ENCODE data around the gene DOCK8. TPM values are rescaled to one million over a fixed set of nuclear protein-coding genes. Genes with fewer than 3 reads are reported as not detected.

DOCK8 gene
- total RNA-seq, 2 donors from 2014 or later = 5.9 to 10.9 TPM

- no peak overlapping the region for H3K27ac ChIP-seq
- DNase-seq (peak in 2 of 4 donors; percentile 8 to 29), ATAC-seq (no peak)
- intact Hi-C loops (cut with DNase I) = no loop called here
- no peaks in the 10 kb centered on the region for H3K27me3 ChIP-seq
- 86% methylated on average over 8 of the region's 8 CpGs for WGBS, 2 donors
- H3K9me3 ChIP-seq = no peaks in the 10 kb centered on the region
- no peaks in the 10 kb centered on the region for H3K36me3 ChIP-seq (replicated peaks in 1 of 2; ENCODE audit: insufficient read depth in 1 of 2, low read depth in 2 of 2)
- no peaks in the 10 kb centered on the region for H3K4me1 ChIP-seq
- TF ChIP-seq POLR2A (IDR thresholded peaks at IDR 0.05) = no peak
- TF ChIP-seq, protein P1, sequence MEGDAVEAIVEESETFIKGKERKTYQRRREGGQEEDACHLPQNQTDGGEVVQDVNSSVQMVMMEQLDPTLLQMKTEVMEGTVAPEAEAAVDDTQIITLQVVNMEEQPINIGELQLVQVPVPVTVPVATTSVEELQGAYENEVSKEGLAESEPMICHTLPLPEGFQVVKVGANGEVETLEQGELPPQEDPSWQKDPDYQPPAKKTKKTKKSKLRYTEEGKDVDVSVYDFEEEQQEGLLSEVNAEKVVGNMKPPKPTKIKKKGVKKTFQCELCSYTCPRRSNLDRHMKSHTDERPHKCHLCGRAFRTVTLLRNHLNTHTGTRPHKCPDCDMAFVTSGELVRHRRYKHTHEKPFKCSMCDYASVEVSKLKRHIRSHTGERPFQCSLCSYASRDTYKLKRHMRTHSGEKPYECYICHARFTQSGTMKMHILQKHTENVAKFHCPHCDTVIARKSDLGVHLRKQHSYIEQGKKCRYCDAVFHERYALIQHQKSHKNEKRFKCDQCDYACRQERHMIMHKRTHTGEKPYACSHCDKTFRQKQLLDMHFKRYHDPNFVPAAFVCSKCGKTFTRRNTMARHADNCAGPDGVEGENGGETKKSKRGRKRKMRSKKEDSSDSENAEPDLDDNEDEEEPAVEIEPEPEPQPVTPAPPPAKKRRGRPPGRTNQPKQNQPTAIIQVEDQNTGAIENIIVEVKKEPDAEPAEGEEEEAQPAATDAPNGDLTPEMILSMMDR (IDR thresholded peaks at IDR 0.05) = no peak
- no peak overlapping the region for H3K4me3 ChIP-seq
These were observed 64.0 kb downstream of the DOCK8 start for GRCh38 chr9:278651-279050.

- H3K27me3 ChIP-seq = no peaks in the 10 kb centered on the region
- intact Hi-C loops (cut with DNase I) = no loop called here
- H3K36me3 ChIP-seq (replicated peaks in 1 of 2; ENCODE audit: insufficient read depth in 1 of 2, low read depth in 2 of 2) = no peaks in the 10 kb centered on the region
- no peak overlapping the region for H3K27ac ChIP-seq
- ATAC-seq (no peak), DNase-seq (no peak)
- no peak for TF ChIP-seq POLR2A (IDR thresholded peaks at IDR 0.05)
- TF ChIP-seq, protein P1 (IDR thresholded peaks at IDR 0.05) = no peak
- no peaks in the 10 kb centered on the region for H3K9me3 ChIP-seq
- no peaks in the 10 kb centered on the region for H3K4me1 ChIP-seq
- H3K4me3 ChIP-seq = no peak overlapping the region
- 87 to 91% methylated on average over 4 of the region's 4 CpGs for WGBS, 2 donors
These were observed 65.0 kb downstream of the DOCK8 start for GRCh38 chr9:279674-280073.

DNA sequence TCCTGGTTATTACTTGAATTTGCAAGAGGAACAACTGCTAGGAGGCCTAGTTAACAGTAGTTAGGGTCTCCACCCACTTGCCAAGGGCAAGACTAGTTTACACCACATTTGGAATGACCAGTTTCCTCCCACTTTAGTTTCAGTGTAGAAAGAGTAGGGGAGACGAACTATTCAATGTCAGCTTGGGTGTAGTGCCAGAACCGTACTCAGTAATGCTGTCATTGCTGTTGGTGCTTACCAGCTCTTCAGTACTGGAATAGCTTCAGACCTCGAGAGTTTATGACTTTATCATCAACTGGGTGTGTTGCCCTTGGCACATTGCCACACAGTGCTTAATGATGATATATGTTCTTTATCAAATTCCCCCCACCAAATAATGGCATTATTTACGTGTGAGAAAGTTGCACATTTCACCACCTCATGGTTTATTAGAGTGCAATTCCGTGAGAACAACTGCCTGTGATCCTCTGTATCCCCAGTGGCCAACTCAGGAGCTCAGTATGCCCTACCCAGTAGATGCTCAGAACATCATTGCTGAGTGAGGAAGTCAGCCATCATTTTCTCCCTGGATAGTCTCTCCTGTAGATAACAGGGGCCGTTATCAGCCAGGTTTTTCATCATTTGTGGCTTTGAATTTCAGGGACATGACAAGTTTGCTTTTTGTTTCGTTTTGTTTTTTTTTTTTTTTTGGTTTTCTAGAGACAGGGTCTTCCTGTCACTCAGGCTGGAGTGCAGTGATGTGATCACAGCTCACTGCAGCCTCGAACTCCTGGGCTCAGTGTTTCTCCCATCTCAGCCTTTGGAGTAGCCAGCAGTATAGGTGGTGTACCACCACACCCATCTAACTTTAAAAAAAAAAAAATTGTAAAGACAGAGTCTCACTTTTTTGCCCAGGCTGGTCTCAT is 67.3 kb downstream of the DOCK8 start:
- Histone ChIP-seq H3K27ac (no peak overlapping the region), H3K9me3 (no peaks in the 10 kb centered on the region), H3K4me1 (no peaks in the 10 kb centered on the region), H3K4me3 (no peak overlapping the region), H3K27me3 (no peaks in the 10 kb centered on the region), H3K36me3 (replicated peaks in 1 of 2; ENCODE audit: insufficient read depth in 1 of 2, low read depth in 2 of 2) (no peaks in the 10 kb centered on the region)
- TF ChIP-seq, protein P1 (IDR thresholded peaks at IDR 0.05) = no peak
- no peak for TF ChIP-seq POLR2A (IDR thresholded peaks at IDR 0.05)
- intact Hi-C loops (cut with DNase I) = no loop called here
- 51 to 60% methylated on average over 8 of the region's 8 CpGs for WGBS, 2 donors
- ATAC-seq (no peak), DNase-seq (no peak)

DNA sequence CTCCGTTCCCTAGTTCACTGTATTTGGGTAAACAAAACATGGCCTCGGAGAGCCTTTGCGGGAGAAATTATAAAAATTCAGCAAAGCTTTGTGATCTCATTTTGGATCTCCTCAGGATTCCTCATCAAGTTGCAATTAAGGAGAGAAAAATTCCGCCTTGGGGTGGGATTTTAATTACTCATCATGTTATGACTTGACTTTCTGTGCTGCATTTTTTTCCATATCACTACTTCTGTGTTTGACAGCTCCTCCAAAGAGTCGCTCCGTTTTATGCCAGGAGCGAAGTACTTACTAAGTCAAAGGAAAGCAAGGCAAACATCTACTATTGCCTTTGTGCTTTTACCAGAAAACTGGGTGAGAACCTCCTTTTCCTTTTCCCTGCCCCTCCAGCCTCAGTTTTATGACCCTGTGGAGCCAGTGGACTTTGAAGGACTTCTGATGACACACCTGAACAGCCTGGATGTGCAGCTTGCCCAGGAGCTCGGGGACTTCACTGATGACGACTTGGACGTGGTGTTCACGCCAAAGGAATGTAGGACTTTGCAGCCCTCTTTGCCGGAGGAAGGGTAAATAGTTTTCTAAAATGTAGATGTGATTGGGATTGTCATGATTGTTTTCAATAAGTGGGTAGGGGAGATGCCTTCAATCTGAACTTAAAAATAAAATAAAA is 71.5 kb downstream of the DOCK8 start:
- 88 to 89% methylated on average over 12 of the region's 12 CpGs for WGBS, 2 donors

More for the DNA sequence above, 71.5 kb downstream of the DOCK8 start:
- no peak for DNase-seq
- Histone ChIP-seq H3K4me1 (no peaks in the 10 kb centered on the region), H3K4me3 (no peak overlapping the region), H3K9me3 (no peaks in the 10 kb centered on the region), H3K36me3 (replicated peaks in 1 of 2; ENCODE audit: insufficient read depth in 1 of 2, low read depth in 2 of 2) (no peaks in the 10 kb centered on the region), H3K27me3 (no peaks in the 10 kb centered on the region), H3K27ac (no peak overlapping the region)
- intact Hi-C loops (cut with DNase I) = no loop called here
- TF ChIP-seq POLR2A (IDR thresholded peaks at IDR 0.05) = no peak
- TF ChIP-seq, protein P1 (IDR thresholded peaks at IDR 0.05) = no peak
- ATAC-seq = no peak
